Fibroblast of pulmonary artery (primary cell): ENCODE measurements around the gene CIDEB.

ENCODE experiments used
- DNase-seq: peaks from one replicate; pipeline ENCODE4 v3.0.0-alpha.2; 2010; ENCODE audit warnings: low read depth
- H3K4me3 ChIP-seq: replicated peaks from 2 replicates; pipeline ENCODE4 v1.5.1; 2011; ENCODE audit warnings: low read depth, mild to moderate bottlenecking, control low read depth, low read length, moderate library complexity
- CTCF ChIP-seq: IDR thresholded peaks from 2 replicates; pipeline ENCODE4 v1.5.1; 2011; ENCODE audit warnings: mild to moderate bottlenecking, control low read depth, low read length, inconsistent platforms; ENCODE audit errors: missing control alignments

Gene CIDEB

GRCh38 chr14:24327303-24327702 lies 19.5 kb upstream of the CIDEB start:
- DNase-seq: no peak
- H3K4me3 ChIP-seq: no peak overlapping the region
- no peak for TF ChIP-seq CTCF

GRCh38 chr14:24325963-24326362 lies 18.2 kb upstream of the CIDEB start:
- DNase-seq: no peak
- no peak overlapping the region for H3K4me3 ChIP-seq
- TF ChIP-seq CTCF: no peak

- TF ChIP-seq CTCF: no peak
- H3K4me3 ChIP-seq: no peak overlapping the region
- DNase-seq: no peak
Observed at GRCh38 chr14:24325041-24325530, 17.3 kb upstream of the CIDEB start.

GRCh38 chr14:24324024-24324423 lies 16.2 kb upstream of the CIDEB start:
- no peak for DNase-seq
- H3K4me3 ChIP-seq: no peak overlapping the region
- no peak for TF ChIP-seq CTCF

GRCh38 chr14:24323341-24323740 lies 15.6 kb upstream of the CIDEB start:
- no peak for DNase-seq
- H3K4me3 ChIP-seq: no peak overlapping the region
- no peak for TF ChIP-seq CTCF

- no peak for DNase-seq
- TF ChIP-seq CTCF: no peak
Observed at GRCh38 chr14:24322672-24323071, 14.9 kb upstream of the CIDEB start.

GRCh38 chr14:24321212-24321975 lies 13.6 kb upstream of the CIDEB start:
- DNase-seq: no peak
- H3K4me3 ChIP-seq: no peak overlapping the region
- no peak for TF ChIP-seq CTCF

More at GRCh38 chr14:24322672-24323071, 14.9 kb upstream of the CIDEB start:
- no peak overlapping the region for H3K4me3 ChIP-seq
